Activated CD4-positive, alpha-beta T cell treated with anti-CD3 and anti-CD28 coated beads, Interleukin-10, Interleukin-2, amounts not matched to agents 100 ng/mL and 50 ng/mL, durations not matched to agents 16 hours and 8 hours (primary cell): ENCODE measurements around the gene C1QTNF5.
A peak's percentile ranks its signal among the peaks of the same experiment; 100 is the strongest.

Experiments
- DNase-seq: peaks from one replicate; pipeline ENCODE4 v3.0.0-alpha.2; 2020

C1QTNF5 gene

GRCh38 chr11:119357074-119357473, 16.4 kb upstream of the C1QTNF5 start:
- no peak for DNase-seq

GRCh38 chr11:119356349-119357031, 15.8 kb upstream of the C1QTNF5 start:
- DNase-seq: peak; percentile 77

GRCh38 chr11:119355091-119355843, 14.6 kb upstream of the C1QTNF5 start:
- DNase-seq: no peak

- DNase-seq: no peak
Observed at GRCh38 chr11:119352857-119353260, 12.2 kb upstream of the C1QTNF5 start.

- no peak for DNase-seq
Observed at GRCh38 chr11:119351232-119351631, 10.5 kb upstream of the C1QTNF5 start.

GRCh38 chr11:119350302-119350701, 9.6 kb upstream of the C1QTNF5 start:
- DNase-seq: no peak

GRCh38 chr11:119347940-119348605, 7.4 kb upstream of the C1QTNF5 start:
- DNase-seq: no peak

GRCh38 chr11:119347242-119347641, 6.6 kb upstream of the C1QTNF5 start:
- DNase-seq: no peak

GRCh38 chr11:119346605-119347004, 5.9 kb upstream of the C1QTNF5 start, which contains the start of gene MFRP:
TSS of gene MFRP (minus strand) at chr11:119346705. CDS start at chr11:119346513, 192 bp downstream.
- no peak for DNase-seq

- no peak for DNase-seq
Observed at GRCh38 chr11:119345685-119346084, 5.0 kb upstream of the C1QTNF5 start.

GRCh38 chr11:119344291-119345010, 3.8 kb upstream of the C1QTNF5 start:
- no peak for DNase-seq

GRCh38 chr11:119343726-119344125, 3.0 kb upstream of the C1QTNF5 start:
- no peak for DNase-seq

- DNase-seq: no peak
Observed at GRCh38 chr11:119342362-119343130, 1.9 kb upstream of the C1QTNF5 start.

GRCh38 chr11:119342023-119342300, 1.3 kb upstream of the C1QTNF5 start:
- no peak for DNase-seq

GRCh38 chr11:119341222-119342022, 739 bp upstream of the C1QTNF5 start:
- DNase-seq: no peak

GRCh38 chr11:119339589-119340334, 921 bp downstream of the C1QTNF5 start:
- DNase-seq: peak; percentile 50

- no peak for DNase-seq
Observed at GRCh38 chr11:119338965-119339588, 1.6 kb downstream of the C1QTNF5 start.

- peak; percentile 79 for DNase-seq
Observed at GRCh38 chr11:119338318-119338890, 2.3 kb downstream of the C1QTNF5 start.

- DNase-seq: no peak
Observed at GRCh38 chr11:119337581-119338317, 2.9 kb downstream of the C1QTNF5 start.
